Breast epithelium (tissue), 3 donors: ENCODE results near the gene KPNA4.

Experiments used
- CTCF ChIP-seq, 3 donors: fragments of 450-650 bp; IDR thresholded peaks; one replicate each; pipeline ENCODE4 v1.5.1; 2016 to 2017; ENCODE audit warnings: antibody characterized with exemption in 3 of 3, mild to moderate bottlenecking in 3 of 3, moderate library complexity in 3 of 3
- POLR2A ChIP-seq: fragments of 450-650 bp; IDR thresholded peaks from one replicate; pipeline ENCODE4 v1.6.1; 2016; ENCODE audit warnings: antibody characterized with exemption, mild to moderate bottlenecking, moderate library complexity
- POLR2AphosphoS5 ChIP-seq, 3 donors: sonication (generic); formaldehyde crosslinking; IDR thresholded peaks; one replicate each; pipeline ENCODE4 v1.6.1; 2017; ENCODE audit warnings: antibody characterized with exemption in 3 of 3

GRCh38 chr3:160481856-160482255, 83.5 kb downstream of the KPNA4 start:
- TF ChIP-seq POLR2A (no peak), CTCF (IDR thresholded peaks at IDR 0.05) (no peak), POLR2AphosphoS5 (IDR thresholded peaks at IDR 0.05) (no peak)
